ENCODE data around the gene PKP3.

Gene PKP3

GRCh38 chr11:445765-446588 lies 52.0 kb downstream of the PKP3 start:
- no peak for DNase-seq (ENCODE audit: low read depth, low spot score)

GRCh38 chr11:446891-447290 lies 52.9 kb downstream of the PKP3 start:
- DNase-seq (ENCODE audit: low read depth, low spot score) = no peak

- peak; percentile 91 for DNase-seq (ENCODE audit: low read depth, low spot score)
Observed at GRCh38 chr11:447923-448731, 54.1 kb downstream of the PKP3 start.

- peak; percentile 89 for DNase-seq (ENCODE audit: low read depth, low spot score)
Observed at GRCh38 chr11:449889-450808, 56.1 kb downstream of the PKP3 start, which contains the start of gene PTDSS2. Gene PTDSS2, plus strand, starts transcription at chr11:450279. Its CDS starts 177 bp downstream, at chr11:450456.

- peak; percentile 57 for DNase-seq (ENCODE audit: low read depth, low spot score)
Observed at GRCh38 chr11:450809-451451, 56.9 kb downstream of the PKP3 start.

GRCh38 chr11:451738-452137 lies 57.7 kb downstream of the PKP3 start:
- no peak for DNase-seq (ENCODE audit: low read depth, low spot score)

- DNase-seq (ENCODE audit: low read depth, low spot score) = no peak
Observed at GRCh38 chr11:452203-452744, 58.3 kb downstream of the PKP3 start.

GRCh38 chr11:452916-453527 lies 59.0 kb downstream of the PKP3 start:
- no peak for DNase-seq (ENCODE audit: low read depth, low spot score)

- no peak for DNase-seq (ENCODE audit: low read depth, low spot score)
Observed at GRCh38 chr11:453564-453963, 59.6 kb downstream of the PKP3 start.

GRCh38 chr11:454043-454442 lies 60.0 kb downstream of the PKP3 start:
- no peak for DNase-seq (ENCODE audit: low read depth, low spot score)
